ENCODE data around the gene BBS1.

Gene BBS1

GRCh38 chr11:66555416-66555815 is 45.0 kb downstream of the BBS1 start:
- DNase-seq: no peak

- no peak for DNase-seq
Measured at GRCh38 chr11:66556086-66556485, 45.7 kb downstream of the BBS1 start.

GRCh38 chr11:66557733-66558326 is 47.4 kb downstream of the BBS1 start:
- no peak for DNase-seq

- DNase-seq: peak; percentile 14
Measured at GRCh38 chr11:66559142-66559865, 48.9 kb downstream of the BBS1 start.

DNA sequence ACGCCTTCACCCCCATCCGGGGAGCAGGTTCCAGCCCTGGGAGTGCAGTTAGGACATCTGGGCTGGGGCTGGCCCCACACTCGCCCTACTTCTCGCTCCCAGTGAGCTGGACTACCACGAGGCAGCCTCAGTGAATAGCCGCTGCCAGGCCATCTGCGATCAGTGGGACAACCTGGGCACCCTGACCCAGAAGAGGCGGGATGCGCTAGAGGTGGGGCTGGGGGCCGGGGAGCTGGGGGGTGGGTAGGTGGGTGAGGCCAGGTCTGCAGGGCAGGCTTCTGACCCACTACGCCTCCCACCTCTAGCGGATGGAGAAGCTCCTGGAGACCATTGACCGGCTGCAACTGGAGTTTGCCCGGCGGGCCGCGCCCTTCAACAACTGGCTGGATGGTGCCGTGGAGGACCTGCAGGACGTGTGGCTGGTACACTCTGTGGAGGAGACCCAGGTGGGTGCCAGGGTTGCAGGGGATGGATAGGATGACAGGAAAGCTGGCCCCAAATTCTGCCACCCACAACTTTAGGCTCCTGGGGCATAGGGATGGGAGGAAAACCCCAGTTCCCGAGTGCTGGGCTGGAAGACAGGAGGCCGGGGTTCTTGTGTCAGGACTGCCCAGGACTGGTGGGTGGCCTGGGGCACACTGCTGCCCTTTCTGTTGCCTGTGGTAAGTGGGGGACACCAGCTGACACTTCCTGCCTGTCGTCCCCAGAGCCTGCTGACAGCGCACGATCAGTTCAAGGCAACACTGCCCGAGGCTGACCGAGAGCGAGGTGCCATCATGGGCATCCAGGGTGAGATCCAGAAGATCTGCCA is 49.6 kb downstream of the BBS1 start:
- DNase-seq: no peak

- DNase-seq: no peak
Measured at GRCh38 chr11:66561178-66561974, 50.9 kb downstream of the BBS1 start.

GRCh38 chr11:66561975-66562248 is 51.5 kb downstream of the BBS1 start:
- DNase-seq: no peak

- no peak for DNase-seq
Measured at GRCh38 chr11:66562275-66562674, 51.8 kb downstream of the BBS1 start.

GRCh38 chr11:66562907-66563583 is 52.6 kb downstream of the BBS1 start:
- no peak for DNase-seq

DNA sequence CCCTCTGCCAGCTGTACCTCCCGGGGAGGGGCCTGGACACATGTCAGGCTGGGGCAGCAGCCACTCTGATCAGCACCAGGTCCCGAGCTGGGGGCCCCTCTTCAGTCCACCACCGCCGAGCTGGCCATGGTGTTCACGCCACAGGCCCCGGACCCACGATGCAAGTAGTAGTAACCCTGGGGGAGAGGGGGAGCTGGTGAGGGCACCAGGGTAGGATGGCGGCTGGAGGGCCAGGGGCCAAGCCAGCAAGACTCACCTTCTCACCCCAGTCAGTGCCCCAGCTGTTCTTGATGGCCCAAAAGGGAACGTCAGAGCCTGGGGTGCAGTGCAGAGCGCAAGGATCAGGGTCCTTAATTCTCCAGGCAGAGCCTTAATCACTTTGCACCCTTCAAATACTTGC is 53.4 kb downstream of the BBS1 start:
- no peak for DNase-seq

GRCh38 chr11:66564538-66564937 is 54.1 kb downstream of the BBS1 start:
- no peak for DNase-seq

- DNase-seq: no peak
Measured at GRCh38 chr11:66564984-66565383, 54.5 kb downstream of the BBS1 start.

DNA sequence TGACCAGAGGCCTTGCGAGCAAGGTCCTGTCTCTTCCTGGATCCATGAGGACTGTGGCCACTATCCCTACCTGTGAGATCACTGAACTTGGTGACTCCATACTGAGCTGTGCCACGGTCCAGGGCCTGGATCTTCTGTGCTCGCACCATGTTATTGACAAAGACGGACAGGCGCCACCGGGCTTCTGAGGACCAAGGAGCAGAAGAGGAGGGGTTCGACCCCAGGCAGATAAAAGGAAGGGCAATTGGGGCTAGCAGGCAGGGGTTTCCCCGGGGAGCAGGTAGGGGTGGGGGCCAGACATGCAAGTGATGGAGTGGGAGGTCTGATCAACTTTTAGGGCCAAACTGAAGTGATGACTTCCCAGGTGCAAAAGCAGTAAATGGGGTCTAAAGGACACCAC is 55.8 kb downstream of the BBS1 start:
- DNase-seq: no peak

GRCh38 chr11:66567787-66568123 is 57.3 kb downstream of the BBS1 start:
- DNase-seq: no peak

DNA sequence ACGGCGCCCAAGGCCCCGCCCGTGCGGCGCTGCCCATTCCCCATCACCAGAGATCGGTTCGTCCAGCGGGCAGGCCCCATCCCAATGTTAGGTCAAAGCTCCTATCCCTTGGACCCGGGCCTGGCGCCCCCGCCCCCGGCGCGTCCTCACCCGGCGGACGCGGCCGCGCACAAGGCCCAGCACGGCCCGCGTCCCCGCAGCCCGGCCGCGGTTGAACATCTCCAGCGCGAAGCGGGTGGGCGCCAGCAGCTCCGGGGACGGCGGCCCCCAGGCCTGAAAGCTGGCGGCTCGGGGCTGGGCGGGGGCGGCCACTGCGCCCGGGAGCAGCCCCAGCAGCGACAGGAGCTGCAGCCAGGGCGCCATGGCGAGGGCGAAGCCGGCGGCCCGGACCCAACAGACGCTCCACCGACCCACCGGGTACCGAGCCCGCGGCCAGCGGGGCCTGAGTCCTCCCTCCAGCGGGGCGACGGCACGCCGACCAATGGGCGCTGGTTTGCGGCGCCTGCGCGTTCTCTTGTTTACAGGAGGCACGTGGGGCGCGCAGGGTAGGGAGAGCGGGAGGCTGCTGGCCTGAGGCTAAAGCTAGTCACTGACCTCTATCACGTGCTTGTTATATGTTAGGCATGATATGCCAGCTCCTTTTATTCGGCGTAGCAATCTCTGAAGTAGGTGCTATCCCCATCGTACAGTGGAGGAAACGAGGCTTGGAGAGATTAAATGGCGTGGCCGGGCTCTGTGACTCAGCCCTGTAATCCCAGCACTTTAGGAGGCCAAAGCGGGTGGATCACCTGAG is 57.9 kb downstream of the BBS1 start, which contains the start of gene CTSF:
Gene CTSF, minus strand, starts transcription at position 483 of the 793 bp plus-strand sequence. Its CDS starts 120 bp downstream, at position 363.
- peak; percentile 74 for DNase-seq

- no peak for DNase-seq
Measured at GRCh38 chr11:66569076-66569475, 58.6 kb downstream of the BBS1 start.

DNA sequence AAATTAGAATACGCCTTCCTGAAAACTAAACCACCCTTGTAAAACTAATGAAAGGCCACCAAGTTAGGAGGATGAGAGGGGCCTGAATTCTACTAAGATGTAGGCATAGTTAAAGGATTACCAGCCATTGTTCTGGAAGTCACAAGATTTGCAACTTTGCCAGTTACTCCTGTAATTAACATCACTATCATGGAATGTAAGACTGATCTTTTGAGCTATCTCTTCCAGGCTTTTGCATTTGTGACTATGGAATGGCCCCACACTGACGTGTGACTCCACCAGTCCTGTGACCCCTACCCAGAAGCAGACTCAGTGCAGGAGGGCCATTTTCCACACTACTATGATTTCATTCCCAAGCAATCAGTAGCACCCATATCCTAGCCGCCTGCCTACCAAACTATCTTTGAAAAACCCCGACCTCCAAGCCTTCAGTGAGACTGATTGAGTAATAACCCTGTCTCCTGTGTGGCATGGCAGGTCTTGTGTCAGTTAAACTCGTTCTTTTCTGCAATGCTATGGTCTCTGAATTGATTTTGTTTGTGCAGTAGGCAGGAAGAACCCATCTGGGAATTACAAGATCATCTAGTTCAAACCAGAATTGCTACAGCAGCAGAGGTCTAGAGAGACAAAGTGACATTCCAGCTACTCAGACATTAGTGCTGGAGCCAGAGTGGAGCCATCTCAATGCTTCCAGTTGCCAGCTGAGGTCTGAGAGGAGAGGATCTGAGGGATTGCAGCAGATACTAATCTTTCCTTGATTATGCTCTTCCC is 59.8 kb downstream of the BBS1 start:
- DNase-seq: no peak

DNA sequence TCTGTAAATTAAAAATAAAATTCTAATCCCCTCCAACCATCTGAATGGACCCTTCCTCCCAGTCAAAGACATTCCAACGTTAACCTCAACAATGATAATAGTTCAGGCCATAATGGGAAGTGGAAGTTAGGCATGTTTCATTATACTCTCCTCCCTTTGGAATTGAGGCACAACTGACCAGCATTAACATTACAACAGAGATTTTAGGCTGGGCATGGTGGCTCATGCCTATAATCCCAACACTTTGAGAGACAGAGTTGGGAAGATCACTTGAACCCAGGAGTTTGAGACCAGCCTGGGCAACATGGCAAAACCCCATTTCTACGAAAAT is 60.4 kb downstream of the BBS1 start:
- DNase-seq: no peak

- peak; percentile 75 for DNase-seq
Measured at GRCh38 chr11:66579017-66579606, 68.7 kb downstream of the BBS1 start.

DNA sequence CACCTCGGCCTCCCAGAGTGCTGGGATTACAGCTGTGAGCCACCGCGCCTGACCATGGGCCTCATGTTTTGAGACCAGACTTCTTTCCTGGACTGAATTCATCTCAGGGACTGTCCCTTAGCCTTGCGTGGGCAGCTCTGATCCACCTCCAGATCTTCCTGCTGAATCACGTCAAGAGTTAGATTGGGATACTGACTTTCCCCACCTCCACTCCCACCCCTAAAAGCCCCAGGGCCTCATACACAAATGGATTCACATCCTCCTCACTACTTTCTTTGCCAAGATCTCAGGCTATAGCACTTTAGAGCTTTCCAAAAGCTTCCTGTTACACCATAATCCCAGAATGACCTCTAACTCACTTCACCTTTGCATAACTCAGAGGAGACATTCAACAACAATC is 70.4 kb downstream of the BBS1 start:
- DNase-seq: no peak

GRCh38 chr11:66581261-66581660 is 70.8 kb downstream of the BBS1 start:
- no peak for DNase-seq
